HepG2 (cell line): ENCODE data around the gene HSCB. TPM values are rescaled to one million over a fixed set of nuclear protein-coding genes. Genes with fewer than 3 reads are reported as not detected.

Experiments used
- DPF2 ChIP-seq: sonication (generic); formaldehyde crosslinking; IDR thresholded peaks from 2 replicates; pipeline ENCODE4 v1.4.0; 2020; ENCODE audit warnings: mild to moderate bottlenecking, low read depth, missing genetic modification reagents, borderline replicate concordance
- HDAC2 ChIP-seq: sonication (generic); formaldehyde crosslinking; IDR thresholded peaks from 2 replicates; pipeline ENCODE4 v1.4.0; 2020; ENCODE audit warnings: missing genetic modification reagents
- HMG20A ChIP-seq: IDR thresholded peaks from 2 replicates; pipeline ENCODE4 v1.6.1; 2016; ENCODE audit warnings: borderline replicate concordance
- LCORL ChIP-seq, 2 experiments: fragments of 450-650 bp in 1 of 2; sonication (generic) in 1 of 2; formaldehyde crosslinking in 1 of 2; IDR thresholded peaks; 2 replicates each; pipeline versions ENCODE4 v1.5.0 to v1.6.1; 2017 to 2020; ENCODE audit warnings: antibody characterized with exemption in 1 of 2, missing genetic modification reagents in 1 of 2
- MZF1 ChIP-seq: sonication (generic); formaldehyde crosslinking; IDR thresholded peaks from 2 replicates; pipeline ENCODE4 v1.8.1; 2023; ENCODE audit warnings: mild to moderate bottlenecking, missing genetic modification reagents, borderline replicate concordance
- PHB2 ChIP-seq: fragments of 450-650 bp; IDR thresholded peaks from 2 replicates; pipeline ENCODE4 v1.6.1; 2018; ENCODE audit not compliant: partially characterized antibody
- RFXANK ChIP-seq: IDR thresholded peaks from 2 replicates; pipeline ENCODE4 v1.6.1; 2016
- SNAI1 ChIP-seq: sonication (generic); formaldehyde crosslinking; IDR thresholded peaks from 2 replicates; pipeline ENCODE4 v1.5.0; 2020; ENCODE audit warnings: mild to moderate bottlenecking, missing genetic modification reagents, borderline replicate concordance
- ZMAT3 ChIP-seq: sonication (generic); formaldehyde crosslinking; conservative IDR thresholded peaks from 2 replicates; pipeline ENCODE4 v1.7.0; 2021; ENCODE audit warnings: missing genetic modification reagents
- ZNF20 ChIP-seq: sonication (generic); formaldehyde crosslinking; IDR thresholded peaks from 2 replicates; pipeline ENCODE4 v1.4.0; 2020; ENCODE audit warnings: mild to moderate bottlenecking, moderate library complexity, missing genetic modification reagents
- ZNF33B ChIP-seq: sonication (generic); formaldehyde crosslinking; IDR thresholded peaks from 2 replicates; pipeline ENCODE4 v1.5.1; 2020; ENCODE audit warnings: mild to moderate bottlenecking, missing genetic modification reagents
- ZNF614 ChIP-seq: IDR thresholded peaks from 2 replicates; pipeline ENCODE4 v1.6.1; 2018; ENCODE audit warnings: missing biosample characterization, missing genetic modification reagents, inconsistent platforms, borderline replicate concordance
- ZNF660 ChIP-seq: sonication (generic); formaldehyde crosslinking; IDR thresholded peaks from 2 replicates; pipeline ENCODE4 v1.5.1; 2020; ENCODE audit warnings: mild to moderate bottlenecking, low read depth, missing genetic modification reagents, borderline replicate concordance
- ZSCAN21 ChIP-seq: sonication (generic); formaldehyde crosslinking; IDR thresholded peaks from 2 replicates; pipeline ENCODE4 v1.8.0; 2022; ENCODE audit warnings: mild to moderate bottlenecking, missing genetic modification reagents, moderate library complexity, borderline replicate concordance
- polyA plus RNA-seq, 8 experiments: library from polyadenylated mRNA; depleted of rRNA in 3 of 8; stranded (reverse) in 7 of 8; unstranded in 1 of 8; fragments of >200 nt; fragmentation: Illumina TruSeq in 4 of 8; extraction: Trizol in 4 of 8; gene quantifications; 2 replicates each; pipeline versions ENCODE4 v1.2.1 to v1.2.3, GENCODE V29; 2011 to 2016; ENCODE audit warnings: low read depth in 4 of 8, missing spikeins in 1 of 8, mixed read lengths in 1 of 8; ENCODE audit not compliant: insufficient read depth in 1 of 8
- total RNA-seq, 5 experiments: library from RNA; depleted of rRNA; stranded (reverse); fragments of >200 nt; fragmentation: Illumina TruSeq; extraction: Trizol; gene quantifications; 2 replicates each; pipeline ENCODE4 v1.2.3, GENCODE V29; 2016; ENCODE audit warnings: low read depth in 1 of 5
- TF ChIP-seq, protein P1 (sequence below): sonication (generic); formaldehyde crosslinking; IDR thresholded peaks from 2 replicates; pipeline ENCODE4 v1.9.0; 2021; ENCODE audit warnings: mild to moderate bottlenecking, missing genetic modification reagents
- TF ChIP-seq, protein P2 (sequence below): sonication (generic); formaldehyde crosslinking; IDR thresholded peaks from 2 replicates; pipeline ENCODE4 v1.4.0; 2020; ENCODE audit warnings: missing genetic modification reagents, borderline replicate concordance
- TF ChIP-seq, protein P3 (sequence below): sonication (generic); formaldehyde crosslinking; IDR thresholded peaks from 2 replicates; pipeline ENCODE4 v1.4.0; 2020; ENCODE audit warnings: mild to moderate bottlenecking, missing genetic modification reagents
- TF ChIP-seq, protein P4 (sequence below): IDR thresholded peaks from 2 replicates; pipeline ENCODE4 v1.6.1; 2016

Gene HSCB
- total and polyA plus RNA-seq, 2 of the 13 experiments (the other 11 are each of a cell fraction or from before 2014, with no cell fraction given) = 15.4 to 20.9 TPM

DNA sequence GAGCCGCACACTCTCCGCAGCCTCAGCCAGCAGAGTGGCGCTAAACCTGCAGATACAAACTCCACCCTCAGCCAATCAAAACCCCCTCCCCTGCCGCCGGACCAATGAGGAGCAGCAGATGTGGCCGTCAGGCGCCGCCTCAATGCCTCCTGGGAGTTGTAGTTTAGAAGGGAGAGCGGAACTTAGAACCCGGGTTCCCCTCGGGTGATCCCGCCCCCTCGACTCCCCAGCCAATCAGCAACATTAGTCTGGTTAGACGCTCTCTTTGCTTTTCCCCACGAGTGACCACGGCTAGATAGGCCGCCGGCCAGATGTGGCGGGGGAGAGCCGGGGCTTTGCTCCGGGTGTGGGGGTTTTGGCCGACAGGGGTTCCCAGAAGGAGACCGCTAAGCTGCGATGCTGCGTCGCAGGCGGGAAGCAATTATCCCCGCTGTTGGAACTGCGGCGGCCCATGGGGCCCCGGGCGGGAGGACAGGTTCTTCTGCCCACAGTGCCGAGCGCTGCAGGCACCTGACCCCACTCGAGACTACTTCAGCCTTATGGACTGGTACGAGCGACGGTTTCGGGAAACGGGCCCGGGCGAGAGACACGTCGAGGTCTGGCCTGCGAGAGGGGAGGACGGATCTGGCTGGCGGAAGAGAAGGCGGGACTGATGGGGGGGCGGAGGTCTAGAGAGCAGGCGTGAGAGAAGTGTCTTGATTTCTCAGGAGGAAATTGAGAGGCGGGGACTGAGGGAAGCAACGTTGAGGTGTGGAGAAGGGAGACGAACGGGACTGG is at the start of gene HSCB, which contains the start of gene CHEK2 (continued):
- TF ChIP-seq ZNF614 = peak; percentile 6; the same call in 1 of the 2 replicates
- peak; percentile 57 for TF ChIP-seq HDAC2 (CRISPR knock-in tag)
- TF ChIP-seq, protein P1, sequence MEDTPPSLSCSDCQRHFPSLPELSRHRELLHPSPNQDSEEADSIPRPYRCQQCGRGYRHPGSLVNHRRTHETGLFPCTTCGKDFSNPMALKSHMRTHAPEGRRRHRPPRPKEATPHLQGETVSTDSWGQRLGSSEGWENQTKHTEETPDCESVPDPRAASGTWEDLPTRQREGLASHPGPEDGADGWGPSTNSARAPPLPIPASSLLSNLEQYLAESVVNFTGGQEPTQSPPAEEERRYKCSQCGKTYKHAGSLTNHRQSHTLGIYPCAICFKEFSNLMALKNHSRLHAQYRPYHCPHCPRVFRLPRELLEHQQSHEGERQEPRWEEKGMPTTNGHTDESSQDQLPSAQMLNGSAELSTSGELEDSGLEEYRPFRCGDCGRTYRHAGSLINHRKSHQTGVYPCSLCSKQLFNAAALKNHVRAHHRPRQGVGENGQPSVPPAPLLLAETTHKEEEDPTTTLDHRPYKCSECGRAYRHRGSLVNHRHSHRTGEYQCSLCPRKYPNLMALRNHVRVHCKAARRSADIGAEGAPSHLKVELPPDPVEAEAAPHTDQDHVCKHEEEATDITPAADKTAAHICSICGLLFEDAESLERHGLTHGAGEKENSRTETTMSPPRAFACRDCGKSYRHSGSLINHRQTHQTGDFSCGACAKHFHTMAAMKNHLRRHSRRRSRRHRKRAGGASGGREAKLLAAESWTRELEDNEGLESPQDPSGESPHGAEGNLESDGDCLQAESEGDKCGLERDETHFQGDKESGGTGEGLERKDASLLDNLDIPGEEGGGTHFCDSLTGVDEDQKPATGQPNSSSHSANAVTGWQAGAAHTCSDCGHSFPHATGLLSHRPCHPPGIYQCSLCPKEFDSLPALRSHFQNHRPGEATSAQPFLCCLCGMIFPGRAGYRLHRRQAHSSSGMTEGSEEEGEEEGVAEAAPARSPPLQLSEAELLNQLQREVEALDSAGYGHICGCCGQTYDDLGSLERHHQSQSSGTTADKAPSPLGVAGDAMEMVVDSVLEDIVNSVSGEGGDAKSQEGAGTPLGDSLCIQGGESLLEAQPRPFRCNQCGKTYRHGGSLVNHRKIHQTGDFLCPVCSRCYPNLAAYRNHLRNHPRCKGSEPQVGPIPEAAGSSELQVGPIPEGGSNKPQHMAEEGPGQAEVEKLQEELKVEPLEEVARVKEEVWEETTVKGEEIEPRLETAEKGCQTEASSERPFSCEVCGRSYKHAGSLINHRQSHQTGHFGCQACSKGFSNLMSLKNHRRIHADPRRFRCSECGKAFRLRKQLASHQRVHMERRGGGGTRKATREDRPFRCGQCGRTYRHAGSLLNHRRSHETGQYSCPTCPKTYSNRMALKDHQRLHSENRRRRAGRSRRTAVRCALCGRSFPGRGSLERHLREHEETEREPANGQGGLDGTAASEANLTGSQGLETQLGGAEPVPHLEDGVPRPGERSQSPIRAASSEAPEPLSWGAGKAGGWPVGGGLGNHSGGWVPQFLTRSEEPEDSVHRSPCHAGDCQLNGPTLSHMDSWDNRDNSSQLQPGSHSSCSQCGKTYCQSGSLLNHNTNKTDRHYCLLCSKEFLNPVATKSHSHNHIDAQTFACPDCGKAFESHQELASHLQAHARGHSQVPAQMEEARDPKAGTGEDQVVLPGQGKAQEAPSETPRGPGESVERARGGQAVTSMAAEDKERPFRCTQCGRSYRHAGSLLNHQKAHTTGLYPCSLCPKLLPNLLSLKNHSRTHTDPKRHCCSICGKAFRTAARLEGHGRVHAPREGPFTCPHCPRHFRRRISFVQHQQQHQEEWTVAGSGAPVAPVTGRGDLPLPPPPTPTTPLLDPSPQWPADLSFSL (CRISPR knock-in tag) = no peak
- no peak for TF ChIP-seq MZF1
- TF ChIP-seq ZNF33B (CRISPR knock-in tag) = peak; percentile 67; the same call in 1 of the 2 replicates
- no peak for TF ChIP-seq HMG20A (CRISPR knock-in tag)
- TF ChIP-seq ZSCAN21 = peak; percentile 81; the same call in 1 of the 2 replicates
- 0 out of 2 replicates have a peak, but pooled peaks have one; percentile 83 for TF ChIP-seq SNAI1 (CRISPR knock-in tag)
- TF ChIP-seq RFXANK (CRISPR knock-in tag) = no peak
- no peak for TF ChIP-seq ZNF660 (CRISPR knock-in tag)
- TF ChIP-seq, protein P2, sequence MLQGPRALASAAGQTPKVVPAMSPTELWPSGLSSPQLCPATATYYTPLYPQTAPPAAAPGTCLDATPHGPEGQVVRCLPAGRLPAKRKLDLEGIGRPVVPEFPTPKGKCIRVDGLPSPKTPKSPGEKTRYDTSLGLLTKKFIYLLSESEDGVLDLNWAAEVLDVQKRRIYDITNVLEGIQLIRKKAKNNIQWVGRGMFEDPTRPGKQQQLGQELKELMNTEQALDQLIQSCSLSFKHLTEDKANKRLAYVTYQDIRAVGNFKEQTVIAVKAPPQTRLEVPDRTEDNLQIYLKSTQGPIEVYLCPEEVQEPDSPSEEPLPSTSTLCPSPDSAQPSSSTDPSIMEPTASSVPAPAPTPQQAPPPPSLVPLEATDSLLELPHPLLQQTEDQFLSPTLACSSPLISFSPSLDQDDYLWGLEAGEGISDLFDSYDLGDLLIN = no peak
- no peak for TF ChIP-seq PHB2
- no peak for TF ChIP-seq ZNF20 (CRISPR knock-in tag)
- TF ChIP-seq, protein P3, sequence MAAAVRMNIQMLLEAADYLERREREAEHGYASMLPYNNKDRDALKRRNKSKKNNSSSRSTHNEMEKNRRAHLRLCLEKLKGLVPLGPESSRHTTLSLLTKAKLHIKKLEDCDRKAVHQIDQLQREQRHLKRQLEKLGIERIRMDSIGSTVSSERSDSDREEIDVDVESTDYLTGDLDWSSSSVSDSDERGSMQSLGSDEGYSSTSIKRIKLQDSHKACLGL = peak; percentile 69; the same call in 1 of the 2 replicates
- TF ChIP-seq, protein P4, sequence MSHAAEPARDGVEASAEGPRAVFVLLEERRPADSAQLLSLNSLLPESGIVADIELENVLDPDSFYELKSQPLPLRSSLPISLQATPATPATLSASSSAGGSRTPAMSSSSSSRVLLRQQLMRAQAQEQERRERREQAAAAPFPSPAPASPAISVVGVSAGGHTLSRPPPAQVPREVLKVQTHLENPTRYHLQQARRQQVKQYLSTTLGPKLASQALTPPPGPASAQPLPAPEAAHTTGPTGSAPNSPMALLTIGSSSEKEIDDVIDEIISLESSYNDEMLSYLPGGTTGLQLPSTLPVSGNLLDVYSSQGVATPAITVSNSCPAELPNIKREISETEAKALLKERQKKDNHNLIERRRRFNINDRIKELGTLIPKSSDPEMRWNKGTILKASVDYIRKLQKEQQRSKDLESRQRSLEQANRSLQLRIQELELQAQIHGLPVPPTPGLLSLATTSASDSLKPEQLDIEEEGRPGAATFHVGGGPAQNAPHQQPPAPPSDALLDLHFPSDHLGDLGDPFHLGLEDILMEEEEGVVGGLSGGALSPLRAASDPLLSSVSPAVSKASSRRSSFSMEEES (CRISPR knock-in tag) = 0 out of 2 replicates have a peak, but pooled peaks have one; percentile 39
- TF ChIP-seq DPF2 = no peak
- TF ChIP-seq LCORL (IDR thresholded peaks at IDR 0.05) = no peak
- 0 out of 2 replicates have a peak, but pooled peaks have one; percentile 8 for TF ChIP-seq LCORL (CRISPR knock-in tag; IDR thresholded peaks at IDR 0.05)
- no peak for TF ChIP-seq ZMAT3 (CRISPR knock-in tag)
